CD4-positive, alpha-beta T cell treated with Interleukin-12 subunit alpha and Interleukin-12 subunit beta, for 1 hour (primary cell): ENCODE results near the gene KAT2A.

Experiments
- DNase-seq: peaks from one replicate; pipeline ENCODE4 v3.0.0-alpha.2; 2020

The KAT2A gene

DNA sequence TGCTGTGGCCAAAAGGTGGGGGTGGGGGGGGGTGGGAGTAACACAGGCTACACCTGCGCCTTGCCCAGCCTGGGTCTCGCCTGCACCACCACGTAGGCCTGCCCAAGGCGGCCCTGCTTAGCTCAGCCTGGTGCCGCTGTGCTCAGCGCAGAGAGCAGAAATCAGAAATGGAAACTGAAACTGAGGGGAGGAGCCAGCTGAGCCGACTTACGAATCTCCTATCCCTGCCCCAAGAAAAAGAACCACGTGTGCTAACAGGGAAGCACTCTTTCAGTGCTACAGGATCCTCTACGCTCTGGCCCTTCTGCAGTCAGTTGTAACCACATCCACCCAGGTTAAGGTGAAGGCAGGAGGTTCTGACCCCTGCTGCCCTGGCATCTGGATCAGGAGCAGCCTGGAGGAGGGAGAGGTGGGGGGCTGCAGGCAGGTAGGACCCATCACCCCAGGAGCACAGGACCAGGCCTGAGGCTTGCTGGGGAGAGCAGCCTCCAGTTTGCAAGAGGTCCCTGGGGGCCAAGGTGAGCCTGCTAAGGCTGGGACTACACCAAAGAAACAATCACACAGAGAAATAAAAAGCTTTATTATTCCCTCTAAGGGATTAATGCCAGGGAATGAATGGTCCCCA is 8.5 kb downstream of the KAT2A start, which contains the start of gene DHX58:
TSS of gene DHX58 (minus strand) at position 163 of the 625 bp plus-strand sequence. CDS start 822 bp downstream, outside the sequence.
- DNase-seq: peak; percentile 88

DNA sequence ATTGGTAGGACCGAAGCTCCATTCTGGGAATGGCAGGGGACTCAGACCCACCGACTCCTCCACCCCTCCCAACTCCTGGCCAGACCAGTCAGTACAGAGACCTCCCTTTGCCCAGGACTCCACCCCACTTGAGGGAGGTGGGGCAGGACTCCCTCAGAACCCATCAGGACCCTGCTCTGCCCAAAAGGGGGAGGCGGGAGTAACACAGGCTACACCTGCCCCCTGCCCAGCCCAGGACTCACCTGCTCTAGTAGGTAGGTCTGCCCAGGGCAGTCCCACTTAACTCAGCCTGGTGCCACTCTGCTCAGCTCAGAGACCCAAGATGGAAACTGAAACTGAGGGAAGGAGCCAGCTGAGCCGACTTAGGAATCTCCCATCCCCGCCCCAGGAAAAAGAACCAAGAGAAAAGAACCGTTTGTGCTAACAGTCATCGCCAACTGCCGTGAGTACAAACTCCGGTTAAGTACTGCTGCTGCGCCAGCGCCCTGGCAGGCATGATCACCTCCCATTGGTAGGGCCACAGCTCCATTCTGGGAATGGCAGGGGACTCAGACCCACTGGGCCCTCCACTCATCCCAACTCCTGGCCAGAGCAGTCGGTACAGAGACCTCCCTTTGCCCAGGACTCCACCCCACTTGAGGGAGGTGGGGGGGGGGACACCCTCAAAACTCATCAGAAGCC is 9.2 kb downstream of the KAT2A start:
- DNase-seq: peak; percentile 29

DNA sequence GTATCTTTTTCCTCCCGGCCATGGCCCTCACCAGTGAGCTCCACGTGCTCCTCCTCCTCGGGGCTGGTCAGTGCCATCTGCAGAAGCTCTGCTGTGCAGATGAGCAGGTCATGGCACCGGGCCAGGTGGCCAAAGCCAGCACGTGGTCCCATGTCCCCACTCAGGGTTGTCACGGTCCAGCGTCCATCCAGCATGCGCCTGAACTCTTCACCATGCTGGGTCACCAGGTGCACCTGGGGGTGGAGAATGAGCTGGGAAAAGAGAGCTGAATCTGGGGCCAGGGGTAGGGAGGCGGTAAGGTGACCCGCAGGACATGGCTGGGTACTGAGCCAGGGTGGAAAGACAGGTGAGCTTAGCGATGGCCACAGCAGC is 9.9 kb downstream of the KAT2A start:
- DNase-seq: no peak

DNA sequence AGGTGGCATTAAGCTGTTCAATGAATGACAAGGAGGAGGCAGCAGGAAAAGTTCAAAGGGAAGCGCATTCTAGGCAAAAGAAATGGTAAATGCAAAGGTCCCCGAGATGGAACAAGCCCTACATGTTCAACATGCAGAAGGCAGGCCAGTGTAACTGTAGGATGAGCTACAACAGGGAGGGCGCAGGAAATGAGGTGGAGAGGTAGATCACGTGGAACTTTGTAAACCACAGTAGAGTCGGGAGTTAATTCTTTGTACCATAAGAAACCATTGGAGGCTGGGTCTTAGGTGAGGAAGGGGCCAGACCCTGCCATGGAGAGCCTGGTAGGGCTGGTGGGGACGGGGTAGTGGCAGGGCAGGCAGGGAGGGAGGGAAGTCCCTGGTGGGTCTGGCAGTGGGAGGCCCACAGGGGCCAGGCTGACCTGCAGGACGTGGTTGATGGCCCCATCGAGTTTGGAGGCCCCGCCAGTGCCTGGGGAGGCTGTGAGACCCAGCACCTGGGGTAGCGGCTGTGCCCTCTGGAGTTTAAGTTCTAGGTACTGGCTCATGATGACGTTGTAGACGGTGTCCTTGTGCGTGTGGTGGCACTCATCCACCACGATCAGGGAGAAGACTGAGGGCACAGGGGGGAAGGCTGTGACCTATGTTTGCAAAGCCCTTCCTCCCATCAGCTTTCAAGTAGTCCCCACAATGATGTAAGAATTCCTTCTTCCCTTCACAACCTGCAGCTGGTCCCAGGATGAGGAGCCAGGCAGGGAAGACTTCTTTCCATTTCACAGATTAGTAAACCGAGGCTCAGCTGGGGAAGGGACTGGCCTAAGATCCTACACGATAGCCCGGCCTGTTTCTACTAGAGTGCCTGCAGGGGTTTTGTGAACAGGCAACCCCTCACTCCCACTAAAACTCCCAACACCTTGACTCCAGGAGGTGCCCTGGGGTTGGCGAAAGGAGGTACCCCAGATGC is 10.6 kb downstream of the KAT2A start:
- no peak for DNase-seq

DNA sequence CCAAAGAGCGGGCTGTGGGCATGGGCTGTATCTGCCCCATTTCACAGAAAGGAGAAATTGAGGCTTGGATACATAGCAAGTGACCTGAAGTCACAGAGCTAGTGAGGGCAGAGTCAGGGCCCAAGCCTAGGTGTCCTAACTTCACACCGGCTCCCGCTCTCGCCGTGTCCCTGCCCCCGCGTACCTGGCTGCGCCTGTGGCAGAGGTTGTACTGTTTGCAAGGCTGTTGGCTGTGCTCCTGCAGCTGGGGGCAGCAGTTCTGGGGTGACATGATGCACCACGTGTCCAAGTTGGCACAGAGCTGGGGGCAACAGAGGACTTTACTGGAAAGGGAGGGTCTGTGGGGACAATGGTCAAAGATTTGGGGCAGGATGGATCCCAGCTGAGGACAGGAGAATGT is 12.1 kb downstream of the KAT2A start:
- DNase-seq: no peak

DNA sequence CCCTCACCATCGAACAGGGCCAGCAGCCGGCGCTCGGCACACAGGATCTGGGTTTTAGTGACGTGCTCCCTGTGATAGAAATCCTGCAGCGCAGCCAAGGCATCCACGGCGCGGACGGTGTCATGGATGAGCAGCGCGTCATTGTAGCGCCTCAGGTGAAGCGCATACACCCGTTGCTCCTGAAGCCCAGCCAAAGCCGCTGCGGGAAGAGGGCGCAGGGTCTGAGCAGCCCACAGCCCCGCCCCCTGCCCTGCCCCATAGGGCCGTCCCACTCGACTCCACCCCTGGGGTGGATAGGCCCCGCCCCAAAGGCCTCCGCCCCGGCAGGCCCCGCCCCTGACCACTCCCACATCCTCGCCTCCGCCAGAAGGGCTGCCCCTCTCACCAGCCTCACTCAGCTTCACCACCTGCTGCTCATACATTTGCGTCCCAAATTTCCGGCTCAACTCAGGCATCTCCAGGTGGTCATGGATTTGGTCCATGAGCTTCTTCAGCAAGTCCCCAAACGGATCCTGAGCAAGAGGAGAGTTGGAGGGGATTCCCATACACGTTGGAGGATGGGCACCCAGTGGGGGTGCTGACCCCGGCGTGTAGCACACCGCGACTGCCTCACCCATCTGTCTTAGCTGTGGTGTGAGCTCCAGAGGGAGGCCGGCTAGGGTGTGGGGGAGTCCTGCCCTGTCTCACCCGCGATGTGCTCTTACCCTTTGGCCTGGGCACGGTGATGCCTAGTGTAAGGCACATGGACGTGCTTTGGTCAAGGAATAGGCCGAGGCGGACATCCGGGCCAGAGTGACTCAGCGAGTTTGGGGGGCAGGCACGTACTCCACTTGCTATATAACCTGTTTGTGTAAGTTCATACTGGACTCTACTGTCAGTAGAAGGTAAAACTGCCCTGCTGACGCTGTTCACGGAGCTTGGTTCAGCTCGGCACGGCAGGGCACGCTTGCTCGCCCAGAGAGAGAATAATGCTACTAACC is 13.3 kb downstream of the KAT2A start:
- DNase-seq: peak; percentile 91

DNA sequence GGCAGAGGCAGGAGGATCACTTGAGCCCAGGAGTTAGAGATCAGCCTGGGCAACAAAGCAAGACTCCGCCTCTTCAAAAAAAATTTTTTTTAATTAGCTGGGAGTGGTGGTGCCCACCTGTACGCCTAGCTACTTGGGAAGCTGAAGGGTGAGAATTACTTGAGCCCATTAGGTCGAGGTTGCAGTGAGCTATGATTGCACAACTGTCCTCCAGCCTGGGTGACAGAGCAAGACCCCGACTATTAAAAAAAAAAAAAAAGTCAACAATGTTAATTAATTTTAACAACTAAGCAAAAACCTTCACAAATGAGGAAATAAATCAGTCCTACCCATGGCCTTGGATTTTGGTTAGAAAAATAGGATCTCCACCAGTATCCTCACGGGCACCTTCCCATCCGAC is 14.0 kb downstream of the KAT2A start:
- no peak for DNase-seq

DNA sequence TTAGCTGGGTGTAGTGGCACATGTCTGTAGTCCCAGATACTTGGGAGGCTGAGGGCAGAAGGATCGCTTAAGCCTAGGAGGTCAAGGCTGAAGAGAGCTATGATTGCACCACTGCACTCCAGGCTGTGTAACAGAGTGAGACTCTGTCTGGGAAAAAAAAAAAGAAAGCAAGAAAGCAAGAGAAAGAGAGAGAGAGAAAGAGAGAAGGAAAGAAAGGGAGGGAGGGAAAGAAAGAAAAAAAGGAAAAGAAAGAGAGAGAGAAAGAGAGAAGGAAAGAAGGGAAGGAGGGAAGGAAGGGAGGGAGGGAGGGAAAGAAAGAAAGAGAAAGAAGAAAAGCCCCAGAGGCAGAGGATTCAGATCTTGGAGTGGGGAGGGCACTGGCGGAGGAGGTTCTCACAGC is 15.2 kb downstream of the KAT2A start:
- no peak for DNase-seq

DNA sequence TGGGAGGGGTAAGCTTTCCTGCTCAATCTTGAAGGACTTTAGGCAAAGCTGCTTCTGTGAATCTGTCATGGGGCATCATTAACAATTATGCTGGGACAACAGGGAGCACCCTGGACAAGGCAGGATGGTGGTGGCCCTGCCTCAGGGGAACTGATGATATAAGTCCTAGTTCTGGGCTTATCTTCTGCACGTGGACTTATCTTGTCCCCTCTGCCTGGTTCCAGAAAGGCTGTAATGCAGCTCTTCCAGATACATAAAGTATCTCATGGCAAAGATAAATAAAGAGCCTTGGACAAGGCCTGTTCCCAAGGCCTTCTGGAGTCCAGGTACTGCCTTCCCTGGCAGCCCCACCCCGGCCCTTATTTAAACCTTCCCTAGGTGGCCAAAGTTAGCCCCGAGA is 16.9 kb downstream of the KAT2A start:
- DNase-seq: no peak

DNA sequence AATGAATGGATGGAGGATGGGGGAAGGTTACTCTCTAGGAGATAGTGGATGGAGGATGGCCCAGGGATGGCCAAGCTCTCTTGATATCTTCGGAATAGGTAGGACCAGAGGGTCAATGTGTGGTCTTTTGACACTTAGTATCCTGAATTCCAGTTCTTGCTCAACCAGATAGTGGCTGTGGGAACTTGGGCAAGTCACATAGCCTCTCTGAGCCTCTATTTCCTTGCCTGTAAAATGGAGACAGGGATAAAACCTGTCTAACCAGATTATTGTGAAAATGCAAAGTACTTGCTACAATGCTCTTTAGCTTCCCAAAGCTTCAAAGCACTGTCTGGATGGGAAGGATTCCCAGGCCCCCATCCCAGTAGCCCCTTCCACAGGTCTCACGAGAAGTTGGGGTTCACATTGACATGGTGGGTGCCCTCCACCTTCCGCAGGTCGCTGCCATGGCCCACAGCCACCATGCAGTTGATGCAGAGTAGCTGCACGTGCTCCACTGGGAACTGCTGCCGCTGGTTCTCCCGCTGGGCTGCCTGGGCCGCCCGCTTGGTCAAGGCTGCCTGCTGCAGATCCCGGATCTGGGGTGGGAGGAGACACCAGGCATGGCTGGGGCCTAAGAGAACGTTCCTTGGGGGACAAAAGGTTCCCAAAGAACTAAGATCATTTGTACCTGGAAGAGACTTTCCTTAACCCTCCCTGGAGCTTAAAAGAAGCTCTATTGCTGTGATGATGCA is 17.8 kb downstream of the KAT2A start:
- no peak for DNase-seq

DNA sequence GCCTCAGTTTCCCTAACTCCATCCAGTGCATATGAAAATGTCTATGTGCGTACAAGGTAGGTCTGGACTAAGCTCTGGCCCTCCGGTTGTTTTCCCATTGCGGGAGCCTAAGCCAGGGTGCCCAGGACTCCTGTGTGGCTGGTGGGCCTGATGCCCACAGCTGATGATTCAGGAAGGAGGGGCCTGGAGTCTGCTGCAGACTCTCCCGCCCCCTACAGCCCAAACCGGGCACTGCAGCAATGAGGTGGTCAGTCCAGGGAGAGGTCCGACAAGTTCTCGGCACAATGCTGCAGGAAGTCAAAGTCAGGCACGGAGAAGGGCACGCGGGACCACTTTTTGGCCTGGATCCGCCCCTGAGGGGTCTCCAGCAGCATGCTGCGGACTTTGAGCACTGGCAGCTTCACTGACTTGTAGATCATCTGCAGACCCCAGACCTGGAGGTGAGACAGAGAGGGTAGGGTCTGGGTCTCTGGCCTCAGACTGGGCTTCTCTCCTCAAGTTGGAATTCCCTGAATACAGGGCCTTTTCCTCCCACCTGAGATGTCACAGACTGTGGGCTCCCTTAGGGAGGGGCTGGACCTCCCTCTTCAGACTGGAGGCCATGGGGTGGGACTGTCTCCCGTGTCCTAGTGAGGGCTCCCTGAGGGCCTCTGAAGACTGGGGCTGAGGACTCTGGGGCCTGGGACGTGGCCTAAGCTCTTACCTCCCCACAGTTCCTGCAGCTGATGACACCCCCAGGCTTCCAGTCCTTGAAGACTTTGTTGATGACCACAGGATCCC is 19.5 kb downstream of the KAT2A start:
- DNase-seq: peak; percentile 64

DNA sequence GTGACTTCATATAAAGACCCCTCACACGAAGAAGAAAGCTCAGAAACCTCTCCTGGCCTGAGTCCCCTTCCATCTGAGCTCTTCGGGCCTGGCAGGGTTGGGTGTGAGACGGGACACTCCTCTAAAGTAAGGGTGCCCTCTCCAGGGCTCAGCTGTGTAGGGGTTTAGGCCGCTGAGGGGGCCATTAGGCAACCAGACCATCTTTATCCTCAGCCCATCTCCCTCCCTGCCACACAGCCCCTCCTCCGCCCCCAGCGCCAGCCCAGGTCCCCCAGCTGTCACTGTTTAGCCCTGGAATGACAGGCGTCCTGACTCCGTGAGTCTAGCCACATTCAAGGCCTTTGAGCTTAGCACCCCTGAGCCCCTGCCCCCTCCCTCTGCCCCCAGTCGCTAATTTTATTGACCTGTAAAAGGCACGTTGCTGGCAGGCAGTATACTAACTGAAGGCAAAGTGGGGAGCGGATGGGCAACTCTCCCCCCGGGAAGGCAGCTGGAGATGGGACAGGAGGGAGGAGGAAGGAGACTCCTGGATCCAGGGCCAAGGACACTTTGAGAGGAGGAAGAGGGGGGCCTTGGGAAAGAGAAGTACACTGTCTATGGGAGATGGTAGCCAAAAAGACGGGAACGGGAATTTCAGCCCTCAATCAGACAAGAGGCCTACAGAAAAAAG is 22.3 kb downstream of the KAT2A start:
- no peak for DNase-seq

DNA sequence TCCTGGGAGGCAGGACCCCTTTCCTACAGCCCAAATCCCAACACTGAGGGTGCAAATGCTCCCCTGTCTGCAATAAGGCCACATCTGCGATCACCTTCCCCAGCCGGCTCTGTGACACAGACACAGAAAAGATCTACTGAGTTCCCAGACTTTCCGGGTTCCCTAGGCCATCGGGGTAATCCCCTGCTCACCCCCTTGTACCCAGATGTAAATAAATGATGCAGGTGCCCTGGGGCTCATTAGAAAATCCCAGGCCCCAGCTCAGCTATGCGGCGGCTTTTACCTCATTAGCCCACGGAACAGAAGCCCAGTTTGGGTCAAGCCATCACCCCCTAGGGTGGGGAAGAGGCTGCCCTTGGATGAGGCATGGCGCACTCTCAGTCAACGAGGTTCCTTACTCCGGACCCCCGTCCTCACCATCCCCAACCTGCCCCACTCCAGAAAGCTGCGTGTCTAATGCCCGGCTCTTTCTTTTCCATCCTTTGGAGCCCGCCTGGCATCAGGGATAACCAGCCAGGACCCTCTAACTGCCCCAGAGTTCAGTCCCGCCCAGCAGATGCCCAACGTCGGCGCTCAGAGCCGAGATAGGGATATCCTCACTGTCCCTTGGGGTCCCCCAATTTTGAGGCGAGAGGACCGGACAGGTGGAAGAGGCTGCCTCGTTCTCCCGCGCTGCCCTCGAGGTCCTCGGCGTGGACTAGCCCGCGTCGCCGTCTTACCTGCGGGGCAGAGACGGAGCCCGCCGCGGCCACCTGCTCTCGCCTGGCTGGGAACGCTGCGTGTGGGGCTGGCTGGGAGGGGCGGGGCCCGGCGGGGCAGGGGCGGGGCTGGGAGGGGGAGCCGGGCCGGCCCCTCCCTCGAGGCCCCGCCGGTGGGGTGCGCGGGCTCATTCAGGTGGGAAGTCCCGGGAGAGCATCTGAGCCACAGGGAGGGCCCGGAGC is 23.2 kb downstream of the KAT2A start, which contains the start of gene ZNF385C:
TSS of gene ZNF385C (minus strand) at position 783 of the 941 bp plus-strand sequence. CDS start 35,417 bp downstream, outside the sequence.
- DNase-seq: peak; percentile 58

DNA sequence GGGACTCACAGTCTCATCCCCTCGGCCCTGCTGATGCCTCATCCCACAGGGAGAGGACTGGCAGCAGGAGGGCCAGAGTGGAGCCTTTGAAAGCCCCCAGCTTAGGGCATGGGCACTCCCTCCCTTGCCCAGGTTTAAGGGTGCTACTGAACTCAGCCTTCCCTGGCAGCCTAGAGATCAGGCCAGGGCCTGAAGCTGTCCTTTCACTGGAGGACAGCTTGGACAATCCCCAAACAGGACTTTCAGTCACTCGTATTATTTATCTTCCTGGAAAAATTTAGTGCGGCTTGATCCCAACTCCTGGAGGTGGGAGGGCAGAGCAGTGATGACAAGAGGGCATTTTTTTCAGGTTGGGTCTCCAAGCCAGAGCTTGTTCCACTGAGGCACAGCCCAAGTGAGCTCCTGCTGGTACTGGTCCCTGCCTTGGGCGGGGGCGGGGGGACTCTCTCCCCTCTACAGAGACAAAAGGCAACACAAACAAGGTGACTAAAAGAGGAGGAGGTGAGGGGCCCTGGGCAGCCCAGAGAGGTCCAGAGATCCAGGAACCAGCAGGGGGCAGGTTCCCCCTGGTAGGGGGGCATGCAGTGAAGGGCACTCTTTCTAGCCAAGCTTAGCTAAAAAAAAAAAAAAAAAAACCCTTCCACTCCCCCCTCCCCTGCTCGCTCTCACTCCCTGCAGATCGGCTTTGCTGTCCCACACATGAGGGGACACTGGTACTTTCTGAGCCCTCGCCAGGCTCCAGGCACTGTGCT is 24.6 kb downstream of the KAT2A start:
- DNase-seq: no peak

DNA sequence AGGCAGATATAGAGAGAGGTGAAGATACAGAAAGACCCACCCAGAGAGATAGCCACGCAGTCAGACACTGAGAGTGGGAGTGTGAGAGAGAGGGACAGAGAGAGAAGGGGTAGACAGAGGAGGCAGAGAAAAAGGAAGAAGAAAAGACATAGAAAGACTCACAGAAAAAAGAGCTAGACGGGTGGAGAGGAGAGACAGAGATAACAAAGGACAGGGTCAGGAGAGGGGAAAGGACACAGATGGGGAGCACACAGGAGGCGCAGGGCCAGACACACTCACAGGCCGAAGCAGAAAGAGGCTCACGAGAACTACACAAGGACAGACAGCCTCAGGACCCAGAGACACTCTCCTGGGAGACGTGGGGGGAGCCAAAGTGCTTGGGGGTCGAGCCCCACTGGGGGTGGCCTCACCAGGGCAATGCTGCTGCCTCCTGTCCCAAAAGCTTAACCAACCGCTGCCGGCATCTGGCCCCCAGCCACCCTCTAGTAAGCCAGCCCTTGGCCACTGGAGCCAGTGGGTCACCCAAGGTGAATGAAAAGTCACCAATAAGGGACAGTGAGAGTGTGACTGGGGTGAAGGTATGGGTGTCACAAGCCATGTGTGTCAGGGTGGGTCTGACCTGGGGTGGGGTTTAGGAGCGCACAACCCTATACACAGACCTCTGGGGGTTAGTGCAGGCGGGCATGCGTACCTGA is 26.6 kb downstream of the KAT2A start:
- no peak for DNase-seq

DNA sequence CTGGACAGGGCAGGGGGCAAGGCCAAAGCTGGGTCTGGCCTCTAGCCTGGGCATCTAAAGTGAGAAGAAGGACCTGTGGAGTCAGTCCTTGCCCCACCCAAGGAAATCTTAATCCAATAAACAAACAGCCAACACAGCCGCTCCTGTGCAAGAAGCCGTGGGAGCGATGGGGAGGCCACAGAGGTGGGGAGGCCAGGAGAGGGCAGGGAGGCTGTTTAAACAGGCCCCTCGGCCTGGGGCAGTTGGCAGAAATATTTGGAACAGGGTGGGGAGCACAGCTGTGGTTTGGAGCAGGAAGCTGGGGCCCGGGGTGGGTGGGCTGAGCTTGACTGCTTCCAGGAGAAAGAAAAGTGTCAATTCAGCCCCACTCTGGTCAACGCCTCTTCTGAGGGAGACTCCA is 28.2 kb downstream of the KAT2A start:
- DNase-seq: no peak
